Suprapubic skin (tissue), 4 donors: Measurements from ENCODE around the gene ECI2. TPM values are rescaled to one million over a fixed set of nuclear protein-coding genes. Genes with fewer than 3 reads are reported as not detected.

Experiments
- DNase-seq, 2 donors: peaks; one replicate each; pipeline ENCODE4 v3.0.0-alpha.2; 2019; ENCODE audit warnings: low spot score in 2 of 2
- H3K27ac ChIP-seq: fragments of 200-600 bp; sonication (generic); one replicate; pipeline ENCODE4 v1.5.1; 2019
- H3K27me3 ChIP-seq: fragments of 200-600 bp; sonication (generic); one replicate; pipeline ENCODE4 v1.5.1; 2019
- H3K36me3 ChIP-seq: fragments of 200-600 bp; sonication (generic); one replicate; pipeline ENCODE4 v1.5.1; 2019
- H3K4me1 ChIP-seq: fragments of 200-600 bp; sonication (generic); one replicate; pipeline ENCODE4 v1.5.1; 2019
- H3K4me3 ChIP-seq: fragments of 200-600 bp; sonication (generic); one replicate; pipeline ENCODE4 v1.5.1; 2019; ENCODE audit warnings: mild to moderate bottlenecking
- H3K9me3 ChIP-seq: fragments of 200-600 bp; sonication (generic); one replicate; pipeline ENCODE4 v1.5.1; 2019
- EP300 ChIP-seq: sonication (generic); formaldehyde crosslinking; IDR thresholded peaks from one replicate; pipeline ENCODE4 v1.6.1; 2017; ENCODE audit warnings: antibody characterized with exemption
- POLR2A ChIP-seq, 2 donors: fragments of 450-650 bp; IDR thresholded peaks; one replicate each; pipeline ENCODE4 v1.6.1; 2017; ENCODE audit warnings: antibody characterized with exemption in 2 of 2, mild to moderate bottlenecking in 2 of 2, moderate library complexity in 2 of 2
- POLR2AphosphoS5 ChIP-seq, 3 donors: sonication (generic); formaldehyde crosslinking; IDR thresholded peaks; one replicate each; pipeline ENCODE4 v1.6.1; 2017; ENCODE audit warnings: antibody characterized with exemption in 3 of 3
- WGBS: methylation state at CpG from one replicate; pipeline ENCODE4 v1.1.5; 2018; 5-methylcytosine and 5-hydroxymethylcytosine counted together
- total RNA-seq, 4 donors: library from RNA; depleted of rRNA; stranded (reverse); fragments of >200 nt; gene quantifications; one replicate each; pipeline ENCODE4 v1.1.0, GENCODE V29; 2016
- TF ChIP-seq, protein P1 (sequence below), 2 donors: fragments of 200-600 bp in 1 of 2; fragments of 450-650 bp in 1 of 2; sonication (generic) in 1 of 2; IDR thresholded peaks; one replicate each; pipeline ENCODE4 v1.5.1; 2016 to 2019; ENCODE audit warnings: antibody characterized with exemption in 2 of 2, mild to moderate bottlenecking in 1 of 2, moderate library complexity in 1 of 2

The ECI2 gene
- total RNA-seq, 4 donors from 2014 or later: 18.5 to 48.8 (median 35.4) TPM

DNA sequence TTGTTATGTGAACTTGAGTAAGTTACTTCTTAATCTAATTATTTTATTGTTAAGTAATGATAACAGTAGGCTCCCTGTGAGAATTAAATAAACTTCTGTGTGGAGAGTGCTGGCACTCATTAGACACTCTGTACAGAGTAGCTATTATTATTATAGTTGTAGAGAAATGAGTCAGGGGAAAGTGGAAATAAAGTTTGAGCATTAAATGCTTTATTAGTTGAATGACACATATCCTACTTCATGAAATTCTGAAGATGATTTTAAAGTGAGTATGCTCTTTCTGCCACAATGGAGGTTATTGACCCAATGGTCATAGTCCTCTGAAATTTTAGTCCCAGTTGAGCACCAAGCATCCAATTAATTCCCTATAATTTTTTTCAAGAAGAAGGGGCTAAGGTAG lies 5.9 kb downstream of the ECI2 start:
- DNase-seq: no peak
- peaks cover 8% of the 10 kb centered on the region for H3K4me1 ChIP-seq
- H3K27me3 ChIP-seq: no peaks in the 10 kb centered on the region
- H3K36me3 ChIP-seq: peaks cover 70% of the 10 kb centered on the region
- no peak overlapping the region for H3K4me3 ChIP-seq
- H3K9me3 ChIP-seq: no peaks in the 10 kb centered on the region
- H3K27ac ChIP-seq: no peak overlapping the region
- no peak for TF ChIP-seq POLR2AphosphoS5 (IDR thresholded peaks at IDR 0.05)
- TF ChIP-seq POLR2A (IDR thresholded peaks at IDR 0.05): no peak
- no peak for TF ChIP-seq EP300
- TF ChIP-seq, protein P1, sequence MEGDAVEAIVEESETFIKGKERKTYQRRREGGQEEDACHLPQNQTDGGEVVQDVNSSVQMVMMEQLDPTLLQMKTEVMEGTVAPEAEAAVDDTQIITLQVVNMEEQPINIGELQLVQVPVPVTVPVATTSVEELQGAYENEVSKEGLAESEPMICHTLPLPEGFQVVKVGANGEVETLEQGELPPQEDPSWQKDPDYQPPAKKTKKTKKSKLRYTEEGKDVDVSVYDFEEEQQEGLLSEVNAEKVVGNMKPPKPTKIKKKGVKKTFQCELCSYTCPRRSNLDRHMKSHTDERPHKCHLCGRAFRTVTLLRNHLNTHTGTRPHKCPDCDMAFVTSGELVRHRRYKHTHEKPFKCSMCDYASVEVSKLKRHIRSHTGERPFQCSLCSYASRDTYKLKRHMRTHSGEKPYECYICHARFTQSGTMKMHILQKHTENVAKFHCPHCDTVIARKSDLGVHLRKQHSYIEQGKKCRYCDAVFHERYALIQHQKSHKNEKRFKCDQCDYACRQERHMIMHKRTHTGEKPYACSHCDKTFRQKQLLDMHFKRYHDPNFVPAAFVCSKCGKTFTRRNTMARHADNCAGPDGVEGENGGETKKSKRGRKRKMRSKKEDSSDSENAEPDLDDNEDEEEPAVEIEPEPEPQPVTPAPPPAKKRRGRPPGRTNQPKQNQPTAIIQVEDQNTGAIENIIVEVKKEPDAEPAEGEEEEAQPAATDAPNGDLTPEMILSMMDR (IDR thresholded peaks at IDR 0.05): no peak

DNA sequence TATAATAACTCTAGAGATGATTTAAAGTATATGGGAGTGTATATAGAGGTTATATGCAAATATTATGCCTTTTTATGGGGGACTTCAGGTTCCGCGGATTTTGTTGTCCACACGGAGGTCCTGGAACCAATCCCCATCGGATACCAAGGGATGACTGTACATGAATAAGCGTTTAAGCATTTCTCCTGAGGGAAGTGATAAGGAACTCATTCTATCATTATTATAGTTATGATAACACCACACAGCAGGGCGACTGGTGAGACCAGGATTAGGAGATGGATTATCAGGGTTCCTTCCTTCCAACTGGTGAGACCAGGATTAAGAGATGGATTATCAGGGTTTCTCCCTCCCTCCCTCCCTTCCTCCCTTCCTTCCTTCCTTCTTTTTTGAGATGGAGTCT lies 6.6 kb downstream of the ECI2 start:
- Histone ChIP-seq H3K27me3 (no peaks in the 10 kb centered on the region), H3K36me3 (peaks cover 76% of the 10 kb centered on the region), H3K4me3 (no peak overlapping the region), H3K4me1 (peaks cover under 1% of the 10 kb centered on the region), H3K9me3 (no peaks in the 10 kb centered on the region), H3K27ac (no peak overlapping the region)
- DNase-seq: no peak
- TF ChIP-seq POLR2AphosphoS5 (IDR thresholded peaks at IDR 0.05): no peak
- TF ChIP-seq, protein P1 (IDR thresholded peaks at IDR 0.05): no peak
- WGBS: 96% methylated on average over 6 of the region's 6 CpGs

GRCh38 chr6:4128072-4128471 lies 7.3 kb downstream of the ECI2 start:
- WGBS: 36% methylated on average over 1 of the region's 1 CpG

DNA sequence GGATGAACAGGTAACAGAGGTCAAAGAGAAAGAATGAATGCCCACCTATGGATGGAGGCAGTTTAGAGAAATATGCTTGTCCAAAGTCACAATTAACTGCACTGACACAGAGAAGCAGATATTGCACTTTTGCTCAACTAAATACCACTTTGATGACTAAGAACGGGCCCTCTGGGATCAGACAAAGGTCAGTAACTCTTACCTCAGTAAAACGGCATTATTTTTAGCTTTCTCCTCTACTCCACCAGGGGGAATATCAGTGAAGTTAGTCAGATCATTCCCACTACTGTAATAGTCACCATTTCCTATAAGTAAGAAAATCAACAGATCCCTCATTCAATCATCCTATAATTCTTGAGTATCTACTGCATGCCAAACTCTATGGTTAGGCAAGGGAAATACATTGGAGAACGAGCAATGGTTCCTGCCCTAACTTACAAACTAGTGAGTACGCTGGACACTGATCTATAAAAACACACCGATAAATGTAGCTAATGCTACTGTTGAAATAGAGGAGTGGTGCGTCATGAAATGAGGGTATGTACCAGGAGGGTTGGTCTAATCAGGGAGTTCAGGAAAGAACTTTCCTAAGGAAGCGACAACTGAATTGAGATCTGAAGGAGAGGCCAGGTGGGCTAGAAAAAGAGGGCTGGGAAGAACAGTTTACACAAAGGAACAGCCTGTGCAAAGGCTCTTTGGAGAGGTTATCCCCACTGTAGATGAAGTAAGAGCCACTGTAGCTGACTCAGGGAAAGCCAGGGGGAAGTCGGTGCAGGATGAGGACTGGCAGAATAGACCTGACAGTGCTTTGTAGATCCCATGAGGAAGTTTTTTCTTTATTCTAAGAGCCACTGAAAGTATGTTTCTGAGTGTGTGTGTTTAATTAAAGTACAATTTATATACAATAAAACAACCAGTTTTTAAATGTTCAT lies 9.2 kb downstream of the ECI2 start:
- H3K4me3 ChIP-seq: no peak overlapping the region
- H3K27me3 ChIP-seq: no peaks in the 10 kb centered on the region
- no peaks in the 10 kb centered on the region for H3K4me1 ChIP-seq
- no peak for DNase-seq
- H3K9me3 ChIP-seq: no peaks in the 10 kb centered on the region
- no peak overlapping the region for H3K27ac ChIP-seq
- TF ChIP-seq POLR2A (IDR thresholded peaks at IDR 0.05): no peak
- TF ChIP-seq, protein P1 (IDR thresholded peaks at IDR 0.05): no peak
- peaks cover 83% of the 10 kb centered on the region for H3K36me3 ChIP-seq
- WGBS: 80% methylated on average over 8 of the region's 8 CpGs

More at GRCh38 chr6:4128072-4128471, 7.3 kb downstream of the ECI2 start:
- TF ChIP-seq EP300: no peak
- TF ChIP-seq POLR2AphosphoS5 (IDR thresholded peaks at IDR 0.05): no peak
- TF ChIP-seq, protein P1 (IDR thresholded peaks at IDR 0.05): no peak
- TF ChIP-seq POLR2A (IDR thresholded peaks at IDR 0.05): no peak
- no peak overlapping the region for H3K27ac ChIP-seq
- no peaks in the 10 kb centered on the region for H3K4me1 ChIP-seq
- H3K27me3 ChIP-seq: no peaks in the 10 kb centered on the region
- H3K9me3 ChIP-seq: no peaks in the 10 kb centered on the region
- DNase-seq: no peak
- H3K36me3 ChIP-seq: peaks cover 76% of the 10 kb centered on the region
- H3K4me3 ChIP-seq: no peak overlapping the region

- H3K4me3 ChIP-seq: no peak overlapping the region
- no peaks in the 10 kb centered on the region for H3K27me3 ChIP-seq
- no peaks in the 10 kb centered on the region for H3K9me3 ChIP-seq
- peaks cover 88% of the 10 kb centered on the region for H3K36me3 ChIP-seq
- no peak for TF ChIP-seq EP300
- no peak for TF ChIP-seq POLR2A (IDR thresholded peaks at IDR 0.05)
- no peak for TF ChIP-seq POLR2AphosphoS5 (IDR thresholded peaks at IDR 0.05)
- TF ChIP-seq, protein P1 (IDR thresholded peaks at IDR 0.05): no peak
- 98% methylated on average over 5 of the region's 5 CpGs for WGBS
- H3K4me1 ChIP-seq: no peaks in the 10 kb centered on the region
- no peak overlapping the region for H3K27ac ChIP-seq
- DNase-seq: no peak
Measured at GRCh38 chr6:4125500-4125899, 9.9 kb downstream of the ECI2 start.
